Astrocyte of the hippocampus (primary cell): ENCODE data around the gene PRKACG.

Experiments used
- DNase-seq: peaks from one replicate; pipeline ENCODE4 v3.0.0; 2011; ENCODE audit warnings: low read depth, low spot score

The PRKACG gene

GRCh38 chr9:68983522-68984424, 30.1 kb downstream of the PRKACG start:
- DNase-seq = no peak

- no peak for DNase-seq
Observed at GRCh38 chr9:68983008-68983411, 30.9 kb downstream of the PRKACG start.

GRCh38 chr9:68981789-68982188, 32.1 kb downstream of the PRKACG start:
- DNase-seq = peak; percentile 60

DNA sequence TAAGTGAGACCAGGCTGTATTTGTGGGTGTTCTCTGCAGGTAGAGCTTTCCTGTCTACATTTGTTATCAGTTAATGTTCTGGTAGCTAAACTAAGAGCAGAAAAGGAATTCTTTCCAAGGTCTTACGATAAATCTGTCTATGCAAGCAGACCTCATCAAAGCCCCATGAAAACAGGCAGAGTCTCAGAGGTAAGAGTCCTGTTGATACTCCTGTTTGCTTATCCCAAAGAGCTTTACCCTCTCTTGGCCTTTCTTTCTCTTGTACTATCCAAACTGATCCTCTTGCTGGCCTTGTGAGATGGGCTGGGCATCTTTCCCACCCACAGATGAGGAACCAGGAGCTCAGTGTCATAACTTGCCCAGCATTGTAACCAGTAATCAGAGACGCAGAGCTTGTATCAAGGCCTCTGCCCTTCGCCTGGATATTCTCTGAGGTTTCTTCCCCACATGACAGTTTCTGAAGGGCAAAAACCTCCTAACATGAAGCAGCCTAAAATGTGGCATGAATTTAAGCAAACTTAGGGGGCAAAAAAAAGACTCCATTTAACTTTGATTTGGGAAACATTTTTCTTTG, 33.5 kb downstream of the PRKACG start:
- DNase-seq = no peak

- no peak for DNase-seq
Observed at GRCh38 chr9:68979538-68980314, 34.2 kb downstream of the PRKACG start.

DNA sequence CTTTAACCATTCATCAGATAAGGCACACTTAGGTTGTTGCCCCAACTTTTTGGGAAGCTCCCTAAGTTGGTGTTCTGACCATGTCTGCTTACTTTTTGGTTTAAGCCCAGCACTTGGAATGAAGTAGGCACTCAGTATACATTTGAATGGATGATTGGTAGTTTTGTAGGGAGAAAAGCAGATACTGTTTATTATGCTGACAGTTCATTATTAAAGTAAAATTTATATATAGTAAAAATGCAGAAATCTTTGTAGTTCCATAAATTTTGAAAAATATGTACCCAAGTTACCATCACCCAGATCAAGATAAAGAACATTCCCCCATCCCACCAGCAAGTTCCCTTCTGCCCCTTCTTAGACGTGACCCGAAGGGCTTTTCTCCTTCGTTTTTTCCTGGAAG, 35.4 kb downstream of the PRKACG start:
- no peak for DNase-seq

GRCh38 chr9:68978066-68978465, 35.8 kb downstream of the PRKACG start:
- no peak for DNase-seq

DNA sequence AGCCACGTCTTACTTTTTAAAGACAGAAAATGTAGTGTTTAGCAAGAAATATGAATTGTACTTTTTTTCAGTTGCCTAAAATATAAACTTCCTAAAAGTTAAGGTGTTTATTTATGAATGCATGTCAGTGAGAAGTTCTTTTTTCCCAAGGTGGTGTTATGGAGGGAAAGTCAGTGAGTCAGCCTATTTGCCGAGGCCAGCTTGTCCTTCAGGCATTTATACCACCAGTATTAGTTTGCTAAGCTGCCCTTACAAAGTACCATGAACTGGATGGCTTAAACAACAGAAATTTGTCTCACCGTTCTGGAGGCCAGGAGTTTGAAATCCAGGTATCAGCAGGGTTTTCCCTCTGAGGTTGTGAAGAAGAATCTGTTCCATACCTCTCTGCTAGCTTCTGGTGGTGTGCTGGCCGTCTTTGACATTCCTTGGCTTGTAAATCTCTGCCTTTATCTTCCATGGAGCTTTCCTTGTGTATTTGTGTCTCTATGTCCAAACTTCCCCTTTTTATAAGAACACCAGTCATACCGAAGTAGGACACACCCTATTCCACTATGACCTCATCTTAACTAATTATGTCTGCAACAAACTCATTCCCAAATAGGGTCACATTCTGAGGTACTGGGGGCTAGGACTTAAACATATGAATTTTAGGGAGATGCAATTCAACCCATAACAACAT, 38.4 kb downstream of the PRKACG start:
- DNase-seq = no peak

DNA sequence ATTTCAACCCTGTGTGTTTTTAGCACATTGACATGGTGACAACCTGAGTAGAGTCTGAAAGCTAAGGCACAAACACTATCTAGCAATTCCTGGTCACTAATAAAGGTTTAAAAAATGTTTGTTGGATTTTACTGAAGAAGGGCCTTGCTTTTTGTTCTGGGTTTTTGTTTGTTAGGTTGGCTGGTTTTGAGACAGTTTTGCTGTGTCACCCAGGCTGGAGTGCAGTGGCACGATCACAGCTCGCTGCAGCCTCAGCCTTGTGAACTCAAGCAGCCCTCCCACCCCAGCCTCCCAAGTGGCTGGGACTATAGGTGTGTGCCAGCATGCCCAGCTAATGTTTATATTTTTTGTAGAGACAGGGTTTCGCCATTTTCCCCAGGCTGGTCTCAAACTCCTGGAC, 39.0 kb downstream of the PRKACG start:
- no peak for DNase-seq

- DNase-seq = no peak
Observed at GRCh38 chr9:68974431-68974830, 39.5 kb downstream of the PRKACG start.

DNA sequence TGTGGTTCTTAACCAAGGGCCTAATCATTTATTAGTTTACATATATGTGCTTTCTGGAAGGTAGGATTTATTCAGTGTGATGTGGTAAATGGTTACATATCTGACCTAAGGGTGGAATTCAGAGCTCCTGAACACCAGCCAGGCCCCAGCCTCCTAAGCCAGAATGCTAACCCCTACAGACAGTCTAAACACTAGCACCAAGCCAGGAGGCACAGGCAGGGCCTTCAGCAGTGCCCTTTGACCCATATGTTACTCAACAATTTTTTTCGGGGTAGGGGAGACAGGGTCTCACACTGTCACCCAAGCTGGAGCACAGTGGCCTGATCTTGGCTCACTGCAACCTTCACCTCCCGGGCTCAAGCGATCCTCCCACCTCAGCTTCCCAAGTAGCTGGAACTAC, 40.3 kb downstream of the PRKACG start:
- DNase-seq = no peak

DNA sequence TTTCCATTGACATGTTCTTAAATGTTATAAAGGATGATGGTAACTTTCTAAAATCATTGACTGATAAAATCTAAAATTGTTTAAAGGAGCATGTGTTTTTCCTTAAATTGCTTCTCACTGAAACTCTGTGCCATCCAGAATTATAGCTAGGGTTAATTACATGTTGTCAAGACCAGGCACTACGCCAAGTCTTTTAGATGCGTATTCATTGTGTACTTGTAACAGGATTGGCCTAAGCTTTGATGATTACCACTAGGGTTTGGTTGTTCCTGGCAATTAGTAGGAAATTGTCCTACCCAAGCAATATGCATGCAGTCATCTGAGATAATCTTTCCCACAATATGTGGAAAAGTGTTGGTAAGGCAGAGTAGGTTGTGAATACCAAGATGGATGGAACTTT, 43.8 kb downstream of the PRKACG start:
- peak; percentile 15 for DNase-seq

DNA sequence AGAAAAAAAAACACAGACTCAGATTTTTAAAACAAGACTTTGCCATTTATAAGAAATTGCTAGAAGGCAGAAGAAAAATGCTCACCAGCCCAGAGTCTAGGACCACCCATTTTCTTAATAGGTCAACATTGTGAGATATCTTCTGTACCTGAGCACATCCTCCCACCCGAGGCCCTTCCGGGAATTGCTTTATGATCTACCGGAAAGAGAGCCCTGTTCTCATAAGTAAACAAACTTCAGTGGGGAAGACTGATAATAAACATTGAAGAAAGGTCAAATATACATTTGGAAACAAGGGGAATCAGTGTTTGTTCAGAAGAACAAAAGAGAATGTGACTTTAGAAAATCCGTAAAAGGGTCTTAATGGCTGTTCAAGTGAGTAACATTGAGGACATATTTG, 44.4 kb downstream of the PRKACG start:
- no peak for DNase-seq

- no peak for DNase-seq
Observed at GRCh38 chr9:68967800-68968199, 46.1 kb downstream of the PRKACG start.

GRCh38 chr9:68966496-68966944, 47.4 kb downstream of the PRKACG start:
- no peak for DNase-seq

- no peak for DNase-seq
Observed at GRCh38 chr9:68964765-68965164, 49.1 kb downstream of the PRKACG start.

DNA sequence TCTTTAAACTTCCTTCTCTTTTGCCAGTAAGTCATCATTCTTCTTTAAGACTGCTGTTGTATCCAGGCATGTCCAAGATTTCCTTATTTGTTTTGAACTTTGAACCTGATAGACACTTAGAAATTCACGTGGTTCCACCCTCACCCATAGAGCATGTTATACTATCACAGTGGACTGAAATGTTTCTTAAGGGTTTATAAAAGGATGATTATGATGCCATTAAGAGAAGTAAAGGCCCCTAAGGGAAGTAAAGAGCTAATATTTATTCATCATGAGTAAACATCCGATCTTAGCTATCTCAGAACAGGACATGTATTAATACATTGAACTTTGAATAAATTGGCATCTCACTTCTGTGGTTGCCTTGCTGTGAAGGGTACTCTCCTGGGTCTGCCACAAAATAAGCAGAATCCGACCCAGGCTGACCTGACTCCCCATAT, 49.8 kb downstream of the PRKACG start:
- DNase-seq = no peak

DNA sequence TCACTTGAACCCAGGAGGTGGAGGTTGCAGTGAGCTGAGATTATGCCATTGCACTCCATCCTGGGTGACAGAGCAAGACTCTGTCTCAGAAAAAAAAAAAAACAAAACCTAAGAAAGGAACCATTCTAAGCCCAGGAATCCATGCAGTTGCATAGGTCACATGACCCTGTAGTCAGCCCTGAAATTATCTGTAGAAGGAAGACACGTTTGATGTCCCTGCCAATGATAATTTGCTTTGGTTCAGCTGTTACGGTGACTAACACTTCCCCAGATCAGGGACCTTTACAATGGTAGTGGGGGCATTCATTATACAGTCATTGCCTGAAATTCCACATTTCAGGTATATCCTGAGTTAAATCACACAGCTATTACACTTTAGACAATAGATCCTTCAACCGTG, 50.5 kb downstream of the PRKACG start:
- DNase-seq = no peak
